PC-3 (cell line): ENCODE measurements around the gene HAGH.

Experiments used
- CTCF ChIP-seq: fragments of 300-600 bp; sonication (generic); conservative IDR thresholded peaks from 2 replicates; pipeline ENCODE4 v1.5.1; 2017; ENCODE audit warnings: antibody characterized with exemption, low read depth, mild to moderate bottlenecking, low read length
- EZH2 ChIP-seq: fragments of 300-600 bp; sonication (generic); IDR thresholded peaks from one replicate; pipeline ENCODE4 v1.6.1; 2017; ENCODE audit warnings: antibody characterized with exemption, mild to moderate bottlenecking, low read length; ENCODE audit not compliant: unreplicated experiment

- TF ChIP-seq EZH2, result no peak
- TF ChIP-seq CTCF, result no peak
Observed at GRCh38 chr16:1851793-1852192, 25.2 kb upstream of the HAGH start.
